Thyroid gland (tissue), 4 donors: ENCODE results near the gene SYNDIG1L. TPM values are rescaled to one million over a fixed set of nuclear protein-coding genes. Genes with fewer than 3 reads are reported as not detected.

Experiments used
- DNase-seq, 2 donors: peaks; one replicate each; pipeline ENCODE4 v3.0.0-alpha.2; 2019
- H3K27ac ChIP-seq, 3 donors: fragments of 200-600 bp; sonication (generic); 1 replicate in 2 of 3; 2 replicates in 1 of 3; pipeline ENCODE4 v1.5.1; 2016 to 2019; ENCODE audit warnings: mild to moderate bottlenecking in 1 of 3, moderate library complexity in 1 of 3
- H3K27me3 ChIP-seq: fragments of 200-600 bp; sonication (generic); one replicate; pipeline ENCODE4 v1.5.1; 2019
- H3K36me3 ChIP-seq, 2 donors: fragments of 200-600 bp; sonication (generic); one replicate each; pipeline ENCODE4 v1.5.1; 2016 to 2019
- H3K4me1 ChIP-seq, 2 donors: fragments of 200-600 bp; sonication (generic); one replicate each; pipeline ENCODE4 v1.5.1; 2017 to 2019
- H3K4me3 ChIP-seq, 3 donors: fragments of 200-600 bp; sonication (generic); replicated peaks in 1 of 3; 1 replicate in 2 of 3; 2 replicates in 1 of 3; pipeline ENCODE4 v1.5.1; 2016; ENCODE audit warnings: mild to moderate bottlenecking in 1 of 3
- H3K9me3 ChIP-seq: fragments of 200-600 bp; sonication (generic); one replicate; pipeline ENCODE4 v1.5.1; 2017
- POLR2A ChIP-seq, 2 donors: fragments of 450-650 bp; IDR thresholded peaks; one replicate each; pipeline ENCODE4 v1.6.1; 2017; ENCODE audit warnings: antibody characterized with exemption in 2 of 2, mild to moderate bottlenecking in 2 of 2, moderate library complexity in 1 of 2
- WGBS, 2 donors: methylation state at CpG; one replicate each; pipeline ENCODE4 v1.1.5; 2017; 5-methylcytosine and 5-hydroxymethylcytosine counted together
- intact Hi-C: fragments of 100-400 bp; cut with DNase I; formaldehyde crosslinking; loops from one replicate; pipeline ENCODE4 v1.15.1; 2023
- total RNA-seq, 4 donors: library from RNA; depleted of rRNA; stranded (reverse); fragments of >200 nt; gene quantifications; one replicate each; pipeline ENCODE4 v1.2.3, GENCODE V29; 2016
- TF ChIP-seq, protein P1 (sequence below), 6 experiments: fragments of 200-600 bp in 3 of 6; fragments of 450-650 bp in 3 of 6; sonication (generic) in 3 of 6; IDR thresholded peaks; one replicate each; pipeline ENCODE4 v1.5.1; 2016 to 2019; ENCODE audit warnings: antibody characterized with exemption in 6 of 6, mild to moderate bottlenecking in 2 of 6, inconsistent platforms in 1 of 6, moderate library complexity in 1 of 6

The SYNDIG1L gene
- total RNA-seq, 4 donors from 2014 or later: 0.13 to 0.54 TPM; not detected in 2

DNA sequence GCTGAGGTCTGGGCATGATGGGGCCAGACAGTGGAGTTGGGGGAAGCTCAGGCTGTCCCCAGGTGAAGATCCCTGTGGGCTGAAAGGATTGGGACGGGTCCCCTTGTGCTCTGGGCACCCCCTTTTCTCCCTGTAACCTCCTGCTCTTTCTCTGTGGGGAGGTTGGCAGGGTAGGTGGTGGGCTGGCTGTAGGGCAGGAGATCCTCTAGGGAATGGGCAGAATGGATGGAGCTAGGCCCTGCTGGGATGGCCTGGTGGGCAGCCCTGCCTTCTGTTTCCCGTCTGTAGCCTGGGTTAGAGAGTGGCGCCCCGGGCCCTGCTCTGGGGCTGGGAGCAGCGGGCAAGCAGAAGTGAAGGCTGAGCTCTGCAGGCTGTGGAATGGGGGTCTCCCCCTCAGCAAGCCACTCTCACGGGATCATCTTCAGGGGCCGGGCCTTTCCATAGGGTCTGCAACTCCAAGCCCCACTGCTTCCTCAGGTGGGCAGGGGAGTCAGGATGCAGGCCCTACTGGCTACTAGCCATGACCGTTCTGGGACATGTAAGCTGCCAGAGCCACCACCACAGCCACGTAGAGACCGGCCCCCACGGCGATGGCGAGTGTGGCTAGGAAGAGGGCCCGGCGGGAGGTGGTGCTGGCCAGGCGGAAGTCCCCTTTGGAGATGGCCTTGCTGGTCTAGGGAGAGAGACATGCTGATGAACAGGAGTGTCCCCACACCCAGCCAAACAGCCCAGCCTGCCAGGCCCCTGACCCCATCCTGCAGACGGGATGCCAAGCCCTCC lies 18.8 kb downstream of the SYNDIG1L start:
- 80 to 86% methylated on average over 9 to 13 of the region's 17 CpGs for WGBS, 2 donors
- intact Hi-C loops: no loop called here
- Histone ChIP-seq H3K4me3 (no peak overlapping the region), H3K27me3 (no peaks in the 10 kb centered on the region), H3K4me1 (peaks cover under 1 to 4% of the 10 kb centered on the region in 2 donors), H3K36me3 (no peaks in the 10 kb centered on the region), H3K9me3 (no peaks in the 10 kb centered on the region), H3K27ac (no peak overlapping the region)
- no peak for DNase-seq
- TF ChIP-seq, protein P1, sequence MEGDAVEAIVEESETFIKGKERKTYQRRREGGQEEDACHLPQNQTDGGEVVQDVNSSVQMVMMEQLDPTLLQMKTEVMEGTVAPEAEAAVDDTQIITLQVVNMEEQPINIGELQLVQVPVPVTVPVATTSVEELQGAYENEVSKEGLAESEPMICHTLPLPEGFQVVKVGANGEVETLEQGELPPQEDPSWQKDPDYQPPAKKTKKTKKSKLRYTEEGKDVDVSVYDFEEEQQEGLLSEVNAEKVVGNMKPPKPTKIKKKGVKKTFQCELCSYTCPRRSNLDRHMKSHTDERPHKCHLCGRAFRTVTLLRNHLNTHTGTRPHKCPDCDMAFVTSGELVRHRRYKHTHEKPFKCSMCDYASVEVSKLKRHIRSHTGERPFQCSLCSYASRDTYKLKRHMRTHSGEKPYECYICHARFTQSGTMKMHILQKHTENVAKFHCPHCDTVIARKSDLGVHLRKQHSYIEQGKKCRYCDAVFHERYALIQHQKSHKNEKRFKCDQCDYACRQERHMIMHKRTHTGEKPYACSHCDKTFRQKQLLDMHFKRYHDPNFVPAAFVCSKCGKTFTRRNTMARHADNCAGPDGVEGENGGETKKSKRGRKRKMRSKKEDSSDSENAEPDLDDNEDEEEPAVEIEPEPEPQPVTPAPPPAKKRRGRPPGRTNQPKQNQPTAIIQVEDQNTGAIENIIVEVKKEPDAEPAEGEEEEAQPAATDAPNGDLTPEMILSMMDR (IDR thresholded peaks at IDR 0.05): no peak
- TF ChIP-seq POLR2A (IDR thresholded peaks at IDR 0.05): no peak

DNA sequence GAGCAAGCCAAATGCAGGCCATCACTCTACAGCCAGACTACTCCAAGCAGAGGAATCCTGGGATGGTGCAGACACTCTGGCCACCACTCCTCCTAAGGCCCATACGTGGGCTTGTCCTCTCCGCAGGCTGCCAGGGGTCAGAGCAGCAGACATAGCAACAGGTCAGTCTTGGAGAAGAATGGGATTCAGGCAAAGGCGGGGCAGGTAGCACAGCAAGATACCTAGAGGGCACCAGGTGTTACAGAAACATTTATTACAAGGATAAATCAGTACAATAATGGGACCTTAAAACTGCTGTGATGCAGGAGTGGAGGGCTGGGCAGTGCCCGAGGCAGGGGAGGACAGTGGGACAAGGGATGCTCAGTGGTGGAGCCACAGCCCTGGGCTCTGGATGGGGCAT lies 20.3 kb downstream of the SYNDIG1L start:
- Histone ChIP-seq H3K36me3 (no peaks in the 10 kb centered on the region), H3K4me1 (peaks cover 7 to 16% of the 10 kb centered on the region in 2 donors), H3K27ac (no peak overlapping the region), H3K27me3 (no peaks in the 10 kb centered on the region), H3K9me3 (no peaks in the 10 kb centered on the region), H3K4me3 (no peak overlapping the region)
- DNase-seq: no peak
- WGBS, 2 donors: 86 to 88% methylated on average over 4 of the region's 4 CpGs
- no peak for TF ChIP-seq POLR2A (IDR thresholded peaks at IDR 0.05)
- TF ChIP-seq, protein P1 (IDR thresholded peaks at IDR 0.05): no peak
- intact Hi-C loops: no loop called here

DNA sequence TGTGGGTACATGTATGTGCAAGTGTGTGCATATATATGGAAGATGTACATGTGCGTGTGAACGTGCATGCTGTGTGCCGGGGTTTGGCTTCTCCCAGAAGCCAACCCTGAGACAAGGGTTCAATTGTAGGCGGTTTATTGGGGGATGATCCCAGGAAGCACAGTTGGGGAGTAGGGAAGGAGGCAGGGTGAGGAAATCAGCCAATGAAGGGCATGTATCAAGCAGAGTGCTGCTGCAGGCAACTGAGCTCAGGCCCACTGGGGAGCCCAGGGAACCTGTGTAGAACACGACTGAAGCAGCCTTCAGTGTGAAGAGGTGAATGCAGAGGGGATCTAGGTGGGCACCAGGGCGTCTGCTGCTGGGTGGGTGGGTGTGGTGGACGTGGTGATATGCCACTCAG lies 21.6 kb downstream of the SYNDIG1L start:
- DNase-seq: no peak
- H3K27ac ChIP-seq: no peak overlapping the region
- H3K9me3 ChIP-seq: no peaks in the 10 kb centered on the region
- no peaks in the 10 kb centered on the region for H3K27me3 ChIP-seq
- intact Hi-C loops: no loop called here
- 80 to 84% methylated on average over 7 of the region's 7 CpGs for WGBS, 2 donors
- no peak for TF ChIP-seq POLR2A (IDR thresholded peaks at IDR 0.05)
- TF ChIP-seq, protein P1 (IDR thresholded peaks at IDR 0.05): no peak
- H3K4me3 ChIP-seq: no peak overlapping the region
- peaks cover 7 to 16% of the 10 kb centered on the region in 2 donors for H3K4me1 ChIP-seq
- no peaks in the 10 kb centered on the region for H3K36me3 ChIP-seq

DNA sequence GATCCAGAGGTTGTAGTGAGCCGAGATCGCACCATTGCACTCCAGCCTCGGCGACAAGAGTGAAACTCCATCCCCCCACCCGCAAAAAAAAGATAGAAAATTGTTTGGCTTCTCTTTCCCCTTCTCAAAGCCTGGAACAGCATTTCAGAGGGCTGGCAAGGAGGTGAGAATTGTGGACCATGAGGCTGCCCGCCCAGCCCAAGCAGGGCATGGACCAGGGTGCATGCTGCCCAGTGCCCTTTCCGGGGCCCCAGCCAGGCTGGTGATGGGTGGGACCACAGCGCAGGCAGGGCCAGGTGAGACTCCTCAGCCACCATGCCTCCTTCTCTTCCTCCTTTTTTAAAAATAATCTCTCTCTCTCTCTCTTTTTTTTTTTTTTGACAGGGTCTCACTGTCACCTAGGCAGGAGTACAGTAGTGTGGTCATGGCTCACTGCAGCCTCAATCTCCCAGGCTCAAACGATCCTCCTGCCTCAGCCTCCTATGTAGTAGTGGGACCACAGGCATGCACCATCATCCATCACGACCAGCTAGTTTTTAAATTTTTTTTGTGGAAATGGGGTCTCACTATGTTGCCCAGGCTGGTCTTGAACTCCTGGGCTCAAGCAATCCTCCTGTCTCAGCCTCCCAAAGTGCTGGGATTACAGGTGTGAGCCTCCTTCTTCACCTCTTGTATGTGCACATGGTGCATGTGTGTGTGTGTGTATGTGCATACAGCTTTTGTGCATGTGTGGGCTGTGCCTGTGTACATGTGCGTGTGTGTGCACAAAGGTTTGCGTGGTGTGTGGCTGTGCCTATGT lies 22.2 kb downstream of the SYNDIG1L start:
- no peaks in the 10 kb centered on the region for H3K27me3 ChIP-seq
- no peaks in the 10 kb centered on the region for H3K9me3 ChIP-seq
- peaks cover 7 to 16% of the 10 kb centered on the region in 2 donors for H3K4me1 ChIP-seq
- no peak overlapping the region for H3K4me3 ChIP-seq
- WGBS, 2 donors: 90 to 91% methylated on average over 12 of the region's 12 CpGs
- no peaks in the 10 kb centered on the region for H3K36me3 ChIP-seq
- H3K27ac ChIP-seq: no peak overlapping the region
- intact Hi-C loops: no loop called here
- TF ChIP-seq, protein P1 (IDR thresholded peaks at IDR 0.05): no peak
- no peak for TF ChIP-seq POLR2A (IDR thresholded peaks at IDR 0.05)
- no peak for DNase-seq
